Vagina (tissue), 2 donors: Measurements from ENCODE around the gene ZC3H12C. TPM values are rescaled to one million over a fixed set of nuclear protein-coding genes. Genes with fewer than 3 reads are reported as not detected.

Experiments used
- DNase-seq, 2 donors: peaks; one replicate each; pipeline ENCODE4 v3.0.0-alpha.2; 2017; ENCODE audit errors: extremely low spot score in 2 of 2
- H3K27ac ChIP-seq: fragments of 200-600 bp; sonication (generic); one replicate; pipeline ENCODE4 v1.5.1; 2019
- H3K27me3 ChIP-seq: fragments of 200-600 bp; sonication (generic); one replicate; pipeline ENCODE4 v1.5.1; 2019
- H3K36me3 ChIP-seq, 2 donors: fragments of 200-600 bp; sonication (generic); one replicate each; pipeline ENCODE4 v1.5.1; 2017 to 2019
- H3K4me1 ChIP-seq: fragments of 200-600 bp; sonication (generic); one replicate; pipeline ENCODE4 v1.5.1; 2019
- H3K4me3 ChIP-seq, 2 donors: fragments of 200-600 bp; sonication (generic); 1 replicate in 1 of 2; 2 replicates in 1 of 2; pipeline ENCODE4 v1.5.1; 2016 to 2019
- H3K9me3 ChIP-seq: fragments of 200-600 bp; sonication (generic); one replicate; pipeline ENCODE4 v1.5.1; 2019
- CTCF ChIP-seq, 3 experiments: fragments of 450-650 bp in 2 of 3; fragments of 200-600 bp in 1 of 3; sonication (generic) in 1 of 3; IDR thresholded peaks; one replicate each; pipeline ENCODE4 v1.5.1; 2017 to 2019; ENCODE audit warnings: antibody characterized with exemption in 3 of 3, mild to moderate bottlenecking in 2 of 3, moderate library complexity in 2 of 3
- POLR2A ChIP-seq, 2 donors: fragments of 450-650 bp; IDR thresholded peaks; one replicate each; pipeline ENCODE4 v1.6.1; 2017; ENCODE audit warnings: antibody characterized with exemption in 2 of 2, mild to moderate bottlenecking in 2 of 2, moderate library complexity in 2 of 2
- POLR2AphosphoS5 ChIP-seq, 2 donors: sonication (generic); formaldehyde crosslinking; IDR thresholded peaks; one replicate each; pipeline ENCODE4 v1.9.0; 2017; ENCODE audit warnings: antibody characterized with exemption in 2 of 2, mild to moderate bottlenecking in 2 of 2, low read depth in 1 of 2; ENCODE audit not compliant: insufficient read depth in 1 of 2
- intact Hi-C: fragments of 100-400 bp; cut with DNase I; formaldehyde crosslinking; loops from one replicate; pipeline ENCODE4 v1.15.1; 2023
- total RNA-seq: library from RNA; depleted of rRNA; stranded (reverse); fragments of >200 nt; gene quantifications from one replicate; pipeline ENCODE4 v1.2.3, GENCODE V29; 2016

Gene ZC3H12C
- total RNA-seq, 1 donor from 2014 or later, result 16.7 TPM

DNA sequence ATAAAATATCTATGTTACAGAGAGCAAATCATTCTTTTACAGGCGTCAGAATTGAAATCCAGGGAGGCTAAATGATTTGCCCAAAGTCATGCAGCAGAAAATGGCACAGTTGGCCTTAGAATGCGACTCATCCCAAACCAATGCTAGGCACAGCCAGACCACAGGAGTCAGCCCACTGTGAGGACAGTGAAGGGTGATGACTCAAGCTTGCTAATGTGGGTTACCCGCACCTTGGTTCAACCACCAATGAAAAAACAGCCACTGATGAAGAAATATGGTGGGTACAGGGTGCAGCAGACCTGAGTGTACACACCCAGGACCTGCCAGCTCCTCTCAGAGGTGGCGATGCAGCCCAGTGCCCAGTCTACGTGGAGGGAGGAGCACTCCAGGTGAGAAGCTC, 89.7 kb downstream of the ZC3H12C start:
- no peak for TF ChIP-seq POLR2A (IDR thresholded peaks at IDR 0.05)
- TF ChIP-seq CTCF (IDR thresholded peaks at IDR 0.05), result no peak
- no peak for TF ChIP-seq POLR2AphosphoS5 (IDR thresholded peaks at IDR 0.05; ENCODE audit: insufficient read depth in 1 of 2, low read depth in 1 of 2)
- no peak overlapping the region for H3K27ac ChIP-seq
- DNase-seq, result no peak
- no peaks in the 10 kb centered on the region for H3K9me3 ChIP-seq
- H3K27me3 ChIP-seq, result no peaks in the 10 kb centered on the region
- intact Hi-C loops, result no loop called here
- H3K36me3 ChIP-seq, result no peaks in the 10 kb centered on the region
- no peak overlapping the region for H3K4me3 ChIP-seq
- H3K4me1 ChIP-seq, result no peaks in the 10 kb centered on the region

- no peak for DNase-seq
Measured at GRCh38 chr11:110184456-110184855, 91.3 kb downstream of the ZC3H12C start.

GRCh38 chr11:110185121-110185591, 92.0 kb downstream of the ZC3H12C start:
- H3K27ac ChIP-seq, result no peak overlapping the region
- TF ChIP-seq CTCF (IDR thresholded peaks at IDR 0.05) (no peak), POLR2A (IDR thresholded peaks at IDR 0.05) (no peak), POLR2AphosphoS5 (IDR thresholded peaks at IDR 0.05; ENCODE audit: insufficient read depth in 1 of 2, low read depth in 1 of 2) (no peak)
- H3K4me1 ChIP-seq, result no peaks in the 10 kb centered on the region
- intact Hi-C loops, result no loop called here
- H3K36me3 ChIP-seq, result no peaks in the 10 kb centered on the region
- DNase-seq, result no peak
- no peaks in the 10 kb centered on the region for H3K9me3 ChIP-seq
- no peaks in the 10 kb centered on the region for H3K27me3 ChIP-seq
- no peak overlapping the region for H3K4me3 ChIP-seq

More at GRCh38 chr11:110184456-110184855, 91.3 kb downstream of the ZC3H12C start:
- TF ChIP-seq POLR2AphosphoS5 (IDR thresholded peaks at IDR 0.05; ENCODE audit: insufficient read depth in 1 of 2, low read depth in 1 of 2), result no peak
- TF ChIP-seq CTCF (IDR thresholded peaks at IDR 0.05), result no peak
- TF ChIP-seq POLR2A (IDR thresholded peaks at IDR 0.05), result no peak
- Histone ChIP-seq H3K36me3 (no peaks in the 10 kb centered on the region), H3K4me1 (no peaks in the 10 kb centered on the region), H3K27me3 (no peaks in the 10 kb centered on the region), H3K4me3 (no peak overlapping the region), H3K27ac (no peak overlapping the region), H3K9me3 (no peaks in the 10 kb centered on the region)
- intact Hi-C loops, result no loop called here

DNA sequence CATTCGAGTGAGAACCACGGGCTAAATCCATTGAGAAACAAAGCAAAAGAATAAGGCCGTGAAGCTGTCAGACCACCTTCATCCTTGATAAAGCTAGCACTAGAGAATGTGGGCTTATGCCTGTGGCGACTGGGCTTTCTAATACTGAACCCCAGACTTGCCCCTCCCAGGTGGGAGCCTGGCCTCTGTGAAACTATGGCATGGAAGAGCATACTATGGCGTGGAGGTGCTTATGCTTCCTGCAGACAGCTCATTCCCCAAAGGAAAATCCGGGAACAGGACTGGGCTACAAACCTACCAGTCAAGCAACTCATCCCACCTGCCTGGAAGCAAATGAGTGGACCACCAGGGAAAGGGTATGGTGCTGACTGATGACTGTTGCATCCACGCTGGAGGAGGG, 92.4 kb downstream of the ZC3H12C start:
- Histone ChIP-seq H3K4me3 (no peak overlapping the region), H3K36me3 (no peaks in the 10 kb centered on the region), H3K27ac (no peak overlapping the region), H3K4me1 (no peaks in the 10 kb centered on the region), H3K9me3 (no peaks in the 10 kb centered on the region), H3K27me3 (no peaks in the 10 kb centered on the region)
- TF ChIP-seq CTCF (IDR thresholded peaks at IDR 0.05) (no peak), POLR2A (IDR thresholded peaks at IDR 0.05) (no peak), POLR2AphosphoS5 (IDR thresholded peaks at IDR 0.05; ENCODE audit: insufficient read depth in 1 of 2, low read depth in 1 of 2) (no peak)
- intact Hi-C loops, result no loop called here
- DNase-seq, result no peak

DNA sequence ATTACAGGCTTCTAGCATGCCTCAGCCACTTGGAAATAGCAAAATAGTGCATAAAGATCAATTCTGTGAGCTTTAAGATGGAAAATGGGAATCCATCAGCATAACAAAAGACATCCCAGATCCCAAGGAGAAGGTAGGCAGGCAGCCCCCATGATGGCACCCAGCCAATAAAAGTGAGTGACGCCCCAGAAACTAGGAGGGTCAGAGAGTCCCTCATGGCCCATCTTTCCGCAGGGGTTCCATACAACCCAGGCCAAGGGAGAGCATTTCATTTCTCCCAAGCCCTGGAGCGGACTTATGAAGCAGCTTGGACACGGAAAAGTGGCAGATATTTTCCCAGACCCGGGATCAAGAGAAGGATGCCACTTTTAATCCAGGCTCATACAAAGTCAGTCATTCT, 93.3 kb downstream of the ZC3H12C start:
- Histone ChIP-seq H3K36me3 (no peaks in the 10 kb centered on the region), H3K27ac (no peak overlapping the region), H3K4me1 (no peaks in the 10 kb centered on the region), H3K4me3 (no peak overlapping the region), H3K27me3 (no peaks in the 10 kb centered on the region), H3K9me3 (no peaks in the 10 kb centered on the region)
- no peak for DNase-seq
- TF ChIP-seq CTCF (IDR thresholded peaks at IDR 0.05) (no peak), POLR2A (IDR thresholded peaks at IDR 0.05) (no peak), POLR2AphosphoS5 (IDR thresholded peaks at IDR 0.05; ENCODE audit: insufficient read depth in 1 of 2, low read depth in 1 of 2) (no peak)
- intact Hi-C loops, result no loop called here
